Measurements from ENCODE around the gene RGS3. TPM values are rescaled to one million over a fixed set of nuclear protein-coding genes. Genes with fewer than 3 reads are reported as not detected.
A peak's percentile ranks its signal among the peaks of the same experiment; 100 is the strongest.

Gene RGS3
- total and polyA plus RNA-seq, 10 donors: 17.5 to 122 (median 82.5) TPM

DNA sequence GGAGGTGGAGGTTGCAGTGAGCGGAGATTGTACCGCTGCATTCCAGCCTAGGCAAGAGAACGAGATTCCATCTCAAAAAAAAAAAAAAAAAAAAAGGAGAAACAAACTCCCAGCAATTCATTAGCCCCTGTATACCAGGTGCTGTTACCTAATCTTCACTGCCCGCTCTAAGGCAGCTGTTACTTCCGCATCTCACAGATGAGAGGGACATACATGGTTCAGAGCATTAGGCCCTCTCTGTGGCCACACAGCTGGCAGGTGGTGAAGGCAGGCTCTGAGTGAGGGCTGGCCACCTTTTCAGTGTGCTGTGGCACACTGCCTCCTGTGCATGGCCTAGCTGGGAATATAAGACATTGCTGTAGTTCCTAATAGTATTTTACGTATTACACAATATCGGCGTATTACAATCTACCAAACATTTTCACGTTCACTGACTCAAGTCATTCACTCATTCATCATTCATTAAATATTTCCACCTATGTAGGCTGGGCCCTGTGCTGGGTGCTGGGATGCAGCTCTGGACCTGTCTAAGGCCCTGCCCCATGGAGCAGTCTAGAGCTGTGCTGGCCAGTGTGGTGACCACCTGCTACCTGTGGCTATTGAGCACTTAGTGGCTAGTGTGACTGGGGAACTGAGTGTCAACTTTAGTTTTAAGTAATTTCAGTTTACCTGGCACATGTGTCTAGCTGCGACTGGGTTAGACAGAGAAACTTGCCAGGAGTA is 35.8 kb downstream of the RGS3 start:
- 87 to 96% (median 94%) methylated on average over 10 of the region's 10 CpGs for WGBS, 5 donors
- intact Hi-C loops (cut with DNase I; ENCODE audit: low total_unique reads): no loop called here
- no peaks in the 10 kb centered on the region for H3K9me3 ChIP-seq
- TF ChIP-seq POLR2A (IDR thresholded peaks at IDR 0.05): no peak
- TF ChIP-seq POLR2AphosphoS5 (IDR thresholded peaks at IDR 0.05): no peak
- TF ChIP-seq, protein P1, sequence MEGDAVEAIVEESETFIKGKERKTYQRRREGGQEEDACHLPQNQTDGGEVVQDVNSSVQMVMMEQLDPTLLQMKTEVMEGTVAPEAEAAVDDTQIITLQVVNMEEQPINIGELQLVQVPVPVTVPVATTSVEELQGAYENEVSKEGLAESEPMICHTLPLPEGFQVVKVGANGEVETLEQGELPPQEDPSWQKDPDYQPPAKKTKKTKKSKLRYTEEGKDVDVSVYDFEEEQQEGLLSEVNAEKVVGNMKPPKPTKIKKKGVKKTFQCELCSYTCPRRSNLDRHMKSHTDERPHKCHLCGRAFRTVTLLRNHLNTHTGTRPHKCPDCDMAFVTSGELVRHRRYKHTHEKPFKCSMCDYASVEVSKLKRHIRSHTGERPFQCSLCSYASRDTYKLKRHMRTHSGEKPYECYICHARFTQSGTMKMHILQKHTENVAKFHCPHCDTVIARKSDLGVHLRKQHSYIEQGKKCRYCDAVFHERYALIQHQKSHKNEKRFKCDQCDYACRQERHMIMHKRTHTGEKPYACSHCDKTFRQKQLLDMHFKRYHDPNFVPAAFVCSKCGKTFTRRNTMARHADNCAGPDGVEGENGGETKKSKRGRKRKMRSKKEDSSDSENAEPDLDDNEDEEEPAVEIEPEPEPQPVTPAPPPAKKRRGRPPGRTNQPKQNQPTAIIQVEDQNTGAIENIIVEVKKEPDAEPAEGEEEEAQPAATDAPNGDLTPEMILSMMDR (IDR thresholded peaks at IDR 0.05 in 8 of 11, conservative IDR thresholded peaks at IDR 0.05 in 3 of 11): no peak
- H3K4me3 ChIP-seq: no peak overlapping the region
- no peaks in the 10 kb centered on the region for H3K36me3 ChIP-seq
- H3K27me3 ChIP-seq (replicated peaks in 1 of 7): no peaks in the 10 kb centered on the region
- H3K4me1 ChIP-seq: peaks cover 0 to 31% (median 15%) of the 10 kb centered on the region in 6 donors
- no peak overlapping the region for H3K27ac ChIP-seq
- no peak for DNase-seq

DNA sequence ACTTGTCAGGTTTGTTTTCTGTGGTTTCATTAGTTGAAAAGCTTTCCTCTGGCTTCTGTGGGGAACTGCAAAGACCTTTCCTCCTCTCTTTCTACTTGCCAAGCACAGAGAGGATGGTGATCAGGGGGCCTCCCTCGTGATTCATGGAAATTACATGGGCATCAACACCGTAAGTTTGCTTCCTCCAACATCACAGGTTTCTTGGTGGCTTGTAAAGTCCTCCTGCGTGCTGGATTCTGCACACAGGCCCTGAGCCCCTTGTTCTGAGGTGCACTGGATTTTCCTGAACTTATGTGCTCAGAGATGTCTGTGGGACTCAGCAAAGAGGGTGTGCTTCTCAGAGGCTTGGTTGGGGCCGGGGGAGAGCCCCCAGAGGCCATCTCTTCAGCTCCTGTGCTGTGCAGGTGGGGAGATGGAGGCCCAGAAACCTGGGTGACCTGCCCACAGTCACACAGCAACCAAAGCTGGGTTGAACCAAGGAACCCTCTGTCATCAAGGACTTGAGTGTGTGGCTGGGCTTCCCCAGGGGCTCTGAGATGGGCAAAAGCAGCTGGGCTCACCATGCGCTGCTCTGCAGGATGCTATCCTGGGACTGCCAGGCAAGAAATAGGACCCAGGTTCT is 36.5 kb downstream of the RGS3 start:
- TF ChIP-seq, protein P1 (IDR thresholded peaks at IDR 0.05 in 8 of 11, conservative IDR thresholded peaks at IDR 0.05 in 3 of 11): no peak
- TF ChIP-seq POLR2A (IDR thresholded peaks at IDR 0.05): no peak
- TF ChIP-seq POLR2AphosphoS5 (IDR thresholded peaks at IDR 0.05): no peak
- Histone ChIP-seq H3K9me3 (no peaks in the 10 kb centered on the region), H3K27ac (peak overlapping the region in 5 of 8 donors; percentile 77 to 83 (median 80)), H3K4me3 (no peak overlapping the region), H3K4me1 (peaks cover 0 to 36% (median 20%) of the 10 kb centered on the region in 6 donors), H3K27me3 (replicated peaks in 1 of 7) (no peaks in the 10 kb centered on the region), H3K36me3 (no peaks in the 10 kb centered on the region)
- DNase-seq: no peak
- 75 to 90% (median 81%) methylated on average over 4 to 5 of the region's 5 CpGs for WGBS, 5 donors
- intact Hi-C loops (cut with DNase I; ENCODE audit: low total_unique reads): loop anchor here (10.0 kb wide), 1 partner anchor 45 kb away; no protein-coding TSS in a partner anchor

DNA sequence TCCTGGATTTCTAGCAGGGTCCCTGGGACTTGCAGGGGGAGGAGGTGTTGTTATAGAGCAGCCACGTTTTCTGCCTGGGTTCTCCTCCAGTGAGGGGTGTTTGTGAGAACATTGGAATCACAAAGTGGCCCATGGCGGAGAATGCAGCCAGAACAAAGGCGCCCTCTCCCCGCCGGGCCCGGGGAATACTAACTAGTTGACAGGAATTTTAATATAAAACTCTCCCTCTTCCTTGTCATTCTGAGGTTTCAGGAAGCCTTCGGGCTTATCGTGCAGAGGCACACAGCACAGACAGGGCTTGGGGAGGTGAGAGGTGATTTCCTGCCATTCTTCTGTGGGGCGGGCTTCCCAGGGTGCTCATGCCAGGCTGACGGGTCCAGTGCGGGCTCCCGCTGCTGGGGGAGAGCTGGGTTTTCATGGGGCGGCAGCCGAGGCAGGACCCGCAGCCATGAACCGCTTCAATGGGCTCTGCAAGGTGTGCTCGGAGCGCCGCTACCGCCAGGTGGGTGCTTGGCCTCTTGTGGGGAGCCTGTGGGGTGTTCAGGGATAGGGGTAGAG is 37.7 kb downstream of the RGS3 start:
- H3K36me3 ChIP-seq: peaks cover 0 to 2% (median 0%) of the 10 kb centered on the region in 6 donors
- H3K4me3 ChIP-seq: peak overlapping the region; percentile 4 to 70 (median 44)
- DNase-seq: peak; percentile 85
- intact Hi-C loops (cut with DNase I; ENCODE audit: low total_unique reads): loop anchor here (10.0 kb wide), 1 partner anchor 46 kb away; no protein-coding TSS in a partner anchor
- H3K27me3 ChIP-seq (replicated peaks in 1 of 7): no peaks in the 10 kb centered on the region
- no peaks in the 10 kb centered on the region for H3K9me3 ChIP-seq
- H3K27ac ChIP-seq: peak overlapping the region; percentile 2 to 83 (median 78)
- WGBS, 5 donors: 70 to 86% (median 72%) methylated on average over 10 to 20 of the region's 20 CpGs
- peaks cover 0 to 48% (median 28%) of the 10 kb centered on the region in 6 donors for H3K4me1 ChIP-seq
- no peak for TF ChIP-seq POLR2A (IDR thresholded peaks at IDR 0.05)
- peak; percentile 87 to 91 (median 88) for TF ChIP-seq POLR2AphosphoS5 (IDR thresholded peaks at IDR 0.05)

DNA sequence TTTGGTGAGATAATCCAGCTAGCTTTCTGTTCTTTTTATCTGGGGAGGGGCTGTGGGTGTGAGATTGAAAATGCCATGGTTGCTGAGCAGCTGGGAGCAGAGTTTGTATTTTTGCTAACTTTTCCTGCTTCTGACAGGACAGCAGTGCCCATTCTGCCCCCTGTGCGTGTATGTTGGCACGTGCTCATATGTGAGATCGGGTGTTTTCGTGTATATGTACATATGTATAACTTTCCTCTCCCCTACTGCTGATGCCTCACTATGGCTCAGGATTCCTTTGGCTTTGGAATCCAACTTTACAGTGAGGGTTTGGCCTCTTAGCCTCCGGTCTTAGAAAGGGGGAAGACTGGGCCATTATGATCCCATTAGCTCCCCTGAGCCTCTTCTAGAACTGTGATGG is 38.3 kb downstream of the RGS3 start:
- intact Hi-C loops (cut with DNase I; ENCODE audit: low total_unique reads): loop anchor here (10.0 kb wide), 1 partner anchor 47 kb away; no protein-coding TSS in a partner anchor
- Histone ChIP-seq H3K4me3 (peak overlapping the region; percentile 4 to 70 (median 44)), H3K27me3 (replicated peaks in 1 of 7) (no peaks in the 10 kb centered on the region), H3K27ac (peak overlapping the region; percentile 2 to 83 (median 78)), H3K36me3 (peaks cover 0 to 7% (median 0%) of the 10 kb centered on the region in 6 donors), H3K4me1 (peaks cover 0 to 55% (median 31%) of the 10 kb centered on the region in 6 donors), H3K9me3 (no peaks in the 10 kb centered on the region)
- 70 to 92% (median 81%) methylated on average over 5 of the region's 5 CpGs for WGBS, 5 donors
- TF ChIP-seq, protein P1 (IDR thresholded peaks at IDR 0.05 in 8 of 11, conservative IDR thresholded peaks at IDR 0.05 in 3 of 11): no peak
- TF ChIP-seq POLR2AphosphoS5 (IDR thresholded peaks at IDR 0.05): no peak
- TF ChIP-seq POLR2A (IDR thresholded peaks at IDR 0.05): no peak
- DNase-seq: no peak
